GM18873 (cell line): ENCODE measurements around the gene PRKN.

ENCODE experiments used
- ATAC-seq: cut with Tn5 transposase; IDR thresholded peaks from one replicate; pipeline ENCODE4 v1.9.1; 2021; ENCODE audit warnings: mild to moderate bottlenecking, moderate library complexity, moderate number of reproducible peaks; ENCODE audit not compliant: unreplicated experiment, low FRiP score

Gene PRKN

GRCh38 chr6:161727083-161727833, 1000.3 kb downstream of the PRKN start:
- ATAC-seq = no peak

GRCh38 chr6:161722394-161722793, 1005.2 kb downstream of the PRKN start:
- no peak for ATAC-seq

- no peak for ATAC-seq
Observed at GRCh38 chr6:161721511-161721910, 1006.1 kb downstream of the PRKN start.

GRCh38 chr6:161716176-161716575, 1011.4 kb downstream of the PRKN start:
- ATAC-seq = no peak

GRCh38 chr6:161711938-161712337, 1015.6 kb downstream of the PRKN start:
- no peak for ATAC-seq

- no peak for ATAC-seq
Observed at GRCh38 chr6:161711515-161711914, 1016.1 kb downstream of the PRKN start.

GRCh38 chr6:161710698-161711097, 1016.9 kb downstream of the PRKN start:
- no peak for ATAC-seq

GRCh38 chr6:161701056-161701455, 1026.5 kb downstream of the PRKN start:
- ATAC-seq = no peak

- ATAC-seq = no peak
Observed at GRCh38 chr6:161696801-161697200, 1030.8 kb downstream of the PRKN start.

GRCh38 chr6:161694995-161695394, 1032.6 kb downstream of the PRKN start:
- no peak for ATAC-seq

GRCh38 chr6:161686655-161687054, 1040.9 kb downstream of the PRKN start:
- ATAC-seq = no peak

GRCh38 chr6:161684731-161685475, 1042.7 kb downstream of the PRKN start:
- ATAC-seq = no peak

GRCh38 chr6:161683400-161683799, 1044.2 kb downstream of the PRKN start:
- ATAC-seq = no peak

GRCh38 chr6:161682982-161683381, 1044.6 kb downstream of the PRKN start:
- no peak for ATAC-seq

- no peak for ATAC-seq
Observed at GRCh38 chr6:161679980-161680538, 1047.5 kb downstream of the PRKN start.

GRCh38 chr6:161677188-161677587, 1050.4 kb downstream of the PRKN start:
- no peak for ATAC-seq

- peak; percentile 81 for ATAC-seq
Observed at GRCh38 chr6:161676586-161676985, 1051.0 kb downstream of the PRKN start.

GRCh38 chr6:161674930-161675682, 1052.5 kb downstream of the PRKN start:
- no peak for ATAC-seq

- ATAC-seq = no peak
Observed at GRCh38 chr6:161673026-161673425, 1054.5 kb downstream of the PRKN start.

GRCh38 chr6:161671117-161671516, 1056.4 kb downstream of the PRKN start:
- ATAC-seq = no peak

GRCh38 chr6:161668665-161669064, 1058.9 kb downstream of the PRKN start:
- ATAC-seq = no peak
